DND-41 (cell line): ENCODE results near the gene GOLGA3.

Source experiments
- ATAC-seq: fragments of 200-7000 bp; cut with Tn5 transposase; 3 replicates; pipeline ENCODE4 v1.9.1; 2021; ENCODE audit warnings: low read depth; ENCODE audit not compliant: insufficient read depth
- DNase-seq: peaks from one replicate; pipeline ENCODE4 v3.0.0-alpha.2; 2020
- H2AFZ ChIP-seq: 2 replicates; pipeline ENCODE4 v1.6.0; 2012; ENCODE audit warnings: low read depth, low read length
- H3K27ac ChIP-seq: 2 replicates; pipeline ENCODE4 v1.5.1; 2012; ENCODE audit warnings: low read length, inconsistent platforms
- H3K27me3 ChIP-seq: fragments of 200-600 bp; sonication (generic); 2 replicates; pipeline ENCODE4 v1.6.0; 2012; ENCODE audit warnings: low read length, mild to moderate bottlenecking, inconsistent platforms; ENCODE audit not compliant: insufficient read depth, poor library complexity
- H3K36me3 ChIP-seq: 2 replicates; pipeline ENCODE4 v1.5.1; 2012; ENCODE audit warnings: low read length, inconsistent platforms; ENCODE audit not compliant: insufficient read depth
- H3K4me1 ChIP-seq: 2 replicates; pipeline ENCODE4 v1.5.1; 2012; ENCODE audit warnings: mild to moderate bottlenecking, low read length; ENCODE audit not compliant: insufficient read depth
- H3K4me2 ChIP-seq: 2 replicates; pipeline ENCODE4 v1.6.0; 2012; ENCODE audit warnings: mild to moderate bottlenecking, moderate library complexity, low read length, inconsistent platforms; ENCODE audit not compliant: insufficient read depth
- H3K4me3 ChIP-seq, 2 experiments: fragments of 200-600 bp in 1 of 2; shearing (Covaris generic) in 1 of 2; 2 replicates each; pipeline ENCODE4 v1.5.1; 2012 to 2016; ENCODE audit warnings: inconsistent platforms in 2 of 2, low read length in 2 of 2, mild to moderate bottlenecking in 2 of 2, low read depth in 1 of 2, moderate library complexity in 1 of 2
- H3K79me2 ChIP-seq: 2 replicates; pipeline ENCODE4 v1.6.0; 2012; ENCODE audit warnings: low read length, inconsistent platforms; ENCODE audit not compliant: insufficient read depth
- H3K9ac ChIP-seq: 2 replicates; pipeline ENCODE4 v1.6.0; 2012; ENCODE audit warnings: low read depth, mild to moderate bottlenecking, inconsistent platforms, low read length, moderate library complexity
- H3K9me3 ChIP-seq: 2 replicates; pipeline ENCODE4 v1.5.1; 2012; ENCODE audit warnings: low read length, moderate library complexity, mild to moderate bottlenecking, inconsistent platforms; ENCODE audit not compliant: insufficient read depth, severe bottlenecking
- H4K20me1 ChIP-seq: 2 replicates; pipeline ENCODE4 v1.6.0; 2012; ENCODE audit warnings: low read length; ENCODE audit not compliant: insufficient read depth
- EZH2 ChIP-seq: IDR thresholded peaks from 3 replicates; pipeline ENCODE4 v1.6.1; 2012; ENCODE audit warnings: borderline replicate concordance, low read depth, mild to moderate bottlenecking, moderate library complexity, low read length, inconsistent platforms; ENCODE audit not compliant: severe bottlenecking
- TF ChIP-seq, protein P1 (sequence below): IDR thresholded peaks from 2 replicates; pipeline ENCODE4 v1.5.1; 2012; ENCODE audit warnings: borderline replicate concordance, low read length, moderate library complexity, mild to moderate bottlenecking; ENCODE audit not compliant: poor library complexity, severe bottlenecking; ENCODE audit errors: extremely low read depth

The GOLGA3 gene

DNA sequence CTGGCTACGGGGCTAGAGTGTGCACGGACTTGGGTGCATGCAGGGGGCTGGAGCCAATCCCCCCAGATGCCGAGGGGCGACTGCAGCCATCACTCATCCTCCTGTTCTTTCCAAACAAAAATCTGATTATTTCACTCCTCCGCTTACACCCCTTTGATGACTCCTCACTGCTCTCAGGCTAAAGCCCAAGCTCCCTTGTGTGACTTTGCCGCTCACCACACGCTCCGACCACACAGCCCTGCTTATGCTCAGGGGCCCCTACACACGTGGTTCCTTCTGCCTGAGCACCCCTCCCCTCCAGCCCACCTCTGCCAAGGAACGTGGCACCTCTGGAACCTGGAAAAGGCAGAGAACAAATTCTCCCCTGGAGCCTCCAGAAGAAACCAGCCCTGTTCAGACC is 45.1 kb upstream of the GOLGA3 start:
- no peak overlapping the region for H3K4me3 ChIP-seq
- H3K4me1 ChIP-seq, result no peaks in the 10 kb centered on the region
- TF ChIP-seq, protein P1, sequence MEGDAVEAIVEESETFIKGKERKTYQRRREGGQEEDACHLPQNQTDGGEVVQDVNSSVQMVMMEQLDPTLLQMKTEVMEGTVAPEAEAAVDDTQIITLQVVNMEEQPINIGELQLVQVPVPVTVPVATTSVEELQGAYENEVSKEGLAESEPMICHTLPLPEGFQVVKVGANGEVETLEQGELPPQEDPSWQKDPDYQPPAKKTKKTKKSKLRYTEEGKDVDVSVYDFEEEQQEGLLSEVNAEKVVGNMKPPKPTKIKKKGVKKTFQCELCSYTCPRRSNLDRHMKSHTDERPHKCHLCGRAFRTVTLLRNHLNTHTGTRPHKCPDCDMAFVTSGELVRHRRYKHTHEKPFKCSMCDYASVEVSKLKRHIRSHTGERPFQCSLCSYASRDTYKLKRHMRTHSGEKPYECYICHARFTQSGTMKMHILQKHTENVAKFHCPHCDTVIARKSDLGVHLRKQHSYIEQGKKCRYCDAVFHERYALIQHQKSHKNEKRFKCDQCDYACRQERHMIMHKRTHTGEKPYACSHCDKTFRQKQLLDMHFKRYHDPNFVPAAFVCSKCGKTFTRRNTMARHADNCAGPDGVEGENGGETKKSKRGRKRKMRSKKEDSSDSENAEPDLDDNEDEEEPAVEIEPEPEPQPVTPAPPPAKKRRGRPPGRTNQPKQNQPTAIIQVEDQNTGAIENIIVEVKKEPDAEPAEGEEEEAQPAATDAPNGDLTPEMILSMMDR, result no peak
- TF ChIP-seq EZH2, result no peak
- no peaks in the 10 kb centered on the region for H3K9me3 ChIP-seq
- H3K27me3 ChIP-seq, result no peaks in the 10 kb centered on the region
- H4K20me1 ChIP-seq, result peaks cover 2% of the 10 kb centered on the region; the same call in 1 of the 2 replicates
- no peak overlapping the region for H3K27ac ChIP-seq
- H3K36me3 ChIP-seq, result peaks cover 55% of the 10 kb centered on the region
- H2AFZ ChIP-seq, result no peak overlapping the region
- H3K9ac ChIP-seq, result no peak overlapping the region
- no peaks in the 10 kb centered on the region for H3K79me2 ChIP-seq
- no peak for DNase-seq
- H3K4me2 ChIP-seq, result no peak overlapping the region
- no peak for ATAC-seq

DNA sequence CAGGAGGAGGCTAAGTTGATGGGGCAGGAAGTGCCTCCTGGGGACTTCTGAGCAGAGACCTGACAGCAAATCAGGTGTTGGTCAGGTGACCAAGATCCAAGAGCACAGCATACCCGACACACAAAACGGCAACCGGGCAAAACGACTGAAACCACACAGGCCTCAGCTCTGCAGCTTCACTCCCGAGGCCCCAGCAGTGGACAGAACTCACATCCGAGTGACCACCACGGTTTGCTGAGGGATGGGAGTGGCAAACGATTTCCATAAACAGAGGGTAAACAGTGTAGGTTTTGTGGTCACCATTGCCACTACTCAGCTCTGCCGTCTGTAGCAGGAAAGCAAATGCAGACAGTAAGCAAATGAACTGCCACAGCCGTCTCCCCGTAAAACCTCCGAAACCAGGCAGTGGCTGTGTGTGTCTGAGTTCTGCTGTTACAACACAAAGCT is 44.3 kb upstream of the GOLGA3 start:
- no peak for ATAC-seq
- H3K79me2 ChIP-seq, result no peaks in the 10 kb centered on the region
- H3K4me2 ChIP-seq, result no peak overlapping the region
- H3K36me3 ChIP-seq, result peaks cover 54% of the 10 kb centered on the region
- no peak overlapping the region; the same call in 1 of the 2 replicates for H3K27ac ChIP-seq
- H3K9me3 ChIP-seq, result no peaks in the 10 kb centered on the region
- H4K20me1 ChIP-seq, result peaks cover 2% of the 10 kb centered on the region; the same call in 1 of the 2 replicates
- H3K9ac ChIP-seq, result no peak overlapping the region
- no peak overlapping the region for H2AFZ ChIP-seq
- no peak for TF ChIP-seq EZH2
- TF ChIP-seq, protein P1, result no peak
- H3K27me3 ChIP-seq, result no peaks in the 10 kb centered on the region
- no peaks in the 10 kb centered on the region for H3K4me1 ChIP-seq
- DNase-seq, result no peak
- H3K4me3 ChIP-seq, result no peak overlapping the region

DNA sequence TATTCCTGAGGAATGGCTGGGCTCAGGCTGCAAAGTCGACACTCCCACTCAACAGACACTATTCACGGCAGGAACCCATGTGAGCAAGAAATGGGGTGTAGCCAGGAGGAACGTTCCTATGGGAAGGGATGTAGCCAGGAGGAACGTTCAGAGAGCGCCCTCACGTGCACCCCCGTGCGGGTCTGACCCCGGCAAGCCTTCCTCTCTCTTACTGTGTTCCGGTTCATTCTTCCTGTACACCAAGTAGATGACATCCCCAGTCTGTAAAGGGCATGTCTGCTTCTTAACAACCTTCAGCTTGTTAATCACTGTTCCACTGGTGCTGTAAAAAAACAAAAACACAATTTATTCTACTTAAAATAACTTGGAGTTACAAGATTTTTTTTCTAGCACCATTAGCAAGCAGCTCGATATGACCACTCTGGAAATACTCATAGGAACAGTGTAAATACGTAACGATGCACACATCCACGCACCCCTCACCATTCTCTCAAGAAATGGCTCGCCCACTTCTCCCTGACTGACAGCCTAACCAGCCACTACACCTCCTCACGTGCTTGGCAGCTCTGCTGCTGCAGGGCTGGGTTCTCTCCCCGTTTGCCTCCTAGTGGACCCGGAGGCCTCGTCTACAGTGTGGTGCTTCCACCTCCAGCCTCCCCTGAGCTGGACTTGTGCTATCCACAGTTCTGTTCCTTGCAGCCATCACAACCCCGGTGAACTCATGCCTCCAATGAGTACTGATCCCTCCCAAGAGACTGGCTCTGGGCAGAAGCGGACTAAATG is 43.6 kb upstream of the GOLGA3 start:
- no peak overlapping the region for H3K4me3 ChIP-seq
- no peaks in the 10 kb centered on the region for H3K9me3 ChIP-seq
- DNase-seq, result no peak
- no peak overlapping the region for H3K27ac ChIP-seq
- TF ChIP-seq EZH2, result no peak
- TF ChIP-seq, protein P1, result no peak
- H3K4me2 ChIP-seq, result no peak overlapping the region
- no peaks in the 10 kb centered on the region for H3K4me1 ChIP-seq
- H3K27me3 ChIP-seq, result no peaks in the 10 kb centered on the region
- H2AFZ ChIP-seq, result no peak overlapping the region
- H3K79me2 ChIP-seq, result no peaks in the 10 kb centered on the region
- peaks cover 2% of the 10 kb centered on the region; the same call in 1 of the 2 replicates for H4K20me1 ChIP-seq
- no peak for ATAC-seq
- no peak overlapping the region for H3K9ac ChIP-seq
- peaks cover 53% of the 10 kb centered on the region for H3K36me3 ChIP-seq
